ENCODE measurements around the gene FOXP1. TPM values are rescaled to one million over a fixed set of nuclear protein-coding genes. Genes with fewer than 3 reads are reported as not detected.

Gene FOXP1
- polyA plus RNA-seq, 1 donor (not counting 4 experiments of a cell fraction or from before 2014, with no cell fraction given): 14.6 TPM

- no peaks in the 10 kb centered on the region for H3K27me3 ChIP-seq (ENCODE audit: control insufficient read depth, extremely low read depth, insufficient read depth, low read length)
- H3K4me1 ChIP-seq (ENCODE audit: control insufficient read depth, extremely low read depth, insufficient read depth, low read length): no peaks in the 10 kb centered on the region
- no peak overlapping the region for H2AFZ ChIP-seq (ENCODE audit: control insufficient read depth, low read length)
- H3K27ac ChIP-seq (ENCODE audit: control insufficient read depth, insufficient read depth, low read length): no peak overlapping the region
- H3K4me3 ChIP-seq (ENCODE audit: control insufficient read depth in 2 of 3, extremely low read depth in 1 of 3, insufficient read depth in 2 of 3, low read depth in 1 of 3, low read length in 3 of 3): no peak overlapping the region
- no peaks in the 10 kb centered on the region for H3K9me1 ChIP-seq (ENCODE audit: control insufficient read depth, extremely low read depth, insufficient read depth, low read length)
- no peaks in the 10 kb centered on the region for H3K9me3 ChIP-seq (ENCODE audit: control insufficient read depth, low read depth, low read length)
- TF ChIP-seq CTCF (optimal IDR thresholded peaks at IDR 0.05 in 1 of 3, IDR thresholded peaks at IDR 0.05 in 1 of 3, conservative IDR thresholded peaks at IDR 0.05 in 1 of 3; ENCODE audit: extremely low read depth in 1 of 3, insufficient read depth in 2 of 3, low read length in 3 of 3) (peak; percentile 55 to 59 (median 59)), EZH2 (IDR thresholded peaks at IDR 0.05; ENCODE audit: low read length) (no peak)
- no peak overlapping the region for H3K9ac ChIP-seq (ENCODE audit: control insufficient read depth, extremely low read depth, insufficient read depth, low read length)
- H4K20me1 ChIP-seq (ENCODE audit: control insufficient read depth, extremely low read depth, insufficient read depth, low read length): no peaks in the 10 kb centered on the region
- dilution Hi-C loops (cut with MboI; ENCODE audit: extremely low pct_ligation_motif_present, low sequenced_read_pairs): no loop called here
- peaks cover 4 to 17% of the 10 kb centered on the region in 2 experiments for H3K36me3 ChIP-seq (ENCODE audit: control insufficient read depth in 2 of 2, extremely low read depth in 1 of 2, insufficient read depth in 2 of 2, low read length in 2 of 2)
- DNase-seq (ENCODE audit: low read depth, low spot score) (no peak), FAIRE-seq (peak; percentile 88)
- peaks cover 42% of the 10 kb centered on the region for H3K79me2 ChIP-seq (ENCODE audit: control insufficient read depth, insufficient read depth, low read length)
- no peak overlapping the region for H3K4me2 ChIP-seq (ENCODE audit: control insufficient read depth, extremely low read depth, insufficient read depth, low read depth, low read length)
These were observed 560.8 kb downstream of the FOXP1 start for GRCh38 chr3:71022551-71023335.

- no peaks in the 10 kb centered on the region for H3K9me3 ChIP-seq (ENCODE audit: control insufficient read depth, low read depth, low read length)
- no peaks in the 10 kb centered on the region for H3K4me1 ChIP-seq (ENCODE audit: control insufficient read depth, extremely low read depth, insufficient read depth, low read length)
- DNase-seq (ENCODE audit: low read depth, low spot score): no peak
- no peaks in the 10 kb centered on the region for H3K27me3 ChIP-seq (ENCODE audit: control insufficient read depth, extremely low read depth, insufficient read depth, low read length)
- H3K4me2 ChIP-seq (ENCODE audit: control insufficient read depth, extremely low read depth, insufficient read depth, low read depth, low read length): no peak overlapping the region
- peaks cover 7% of the 10 kb centered on the region in 2 experiments for H3K36me3 ChIP-seq (ENCODE audit: control insufficient read depth in 2 of 2, extremely low read depth in 1 of 2, insufficient read depth in 2 of 2, low read length in 2 of 2)
- no peak for FAIRE-seq
- dilution Hi-C loops (cut with MboI; ENCODE audit: extremely low pct_ligation_motif_present, low sequenced_read_pairs): no loop called here
- H2AFZ ChIP-seq (ENCODE audit: control insufficient read depth, low read length): no peak overlapping the region
- no peak overlapping the region for H3K27ac ChIP-seq (ENCODE audit: control insufficient read depth, insufficient read depth, low read length)
- peaks cover 21% of the 10 kb centered on the region for H3K79me2 ChIP-seq (ENCODE audit: control insufficient read depth, insufficient read depth, low read length)
- H3K4me3 ChIP-seq (ENCODE audit: control insufficient read depth in 2 of 3, extremely low read depth in 1 of 3, insufficient read depth in 2 of 3, low read depth in 1 of 3, low read length in 3 of 3): no peak overlapping the region
- no peak overlapping the region for H3K9ac ChIP-seq (ENCODE audit: control insufficient read depth, extremely low read depth, insufficient read depth, low read length)
- H3K9me1 ChIP-seq (ENCODE audit: control insufficient read depth, extremely low read depth, insufficient read depth, low read length): no peaks in the 10 kb centered on the region
- no peak for TF ChIP-seq CTCF (optimal IDR thresholded peaks at IDR 0.05 in 1 of 3, IDR thresholded peaks at IDR 0.05 in 1 of 3, conservative IDR thresholded peaks at IDR 0.05 in 1 of 3; ENCODE audit: extremely low read depth in 1 of 3, insufficient read depth in 2 of 3, low read length in 3 of 3)
- TF ChIP-seq EZH2 (IDR thresholded peaks at IDR 0.05; ENCODE audit: low read length): no peak
- H4K20me1 ChIP-seq (ENCODE audit: control insufficient read depth, extremely low read depth, insufficient read depth, low read length): no peaks in the 10 kb centered on the region
These were observed 564.7 kb downstream of the FOXP1 start for GRCh38 chr3:71018799-71019198.

Data from keratinocyte (primary cell).